IPS-20b (cell line): Measurements from ENCODE around the gene TTC28.

Experiments
- H3K27ac ChIP-seq: one replicate; pipeline ENCODE4 v1.5.1; 2013; ENCODE audit warnings: low read length
- H3K27me3 ChIP-seq: 2 replicates; pipeline ENCODE4 v1.6.1; 2013; ENCODE audit warnings: mild to moderate bottlenecking, low read length, inconsistent platforms; ENCODE audit not compliant: insufficient read depth
- H3K36me3 ChIP-seq: 2 replicates; pipeline ENCODE4 v1.6.1; 2013; ENCODE audit warnings: low read depth, mild to moderate bottlenecking, inconsistent platforms, low read length, moderate library complexity; ENCODE audit not compliant: insufficient read depth
- H3K4me1 ChIP-seq: 2 replicates; pipeline ENCODE4 v1.6.1; 2013; ENCODE audit warnings: mild to moderate bottlenecking, control low read depth, inconsistent platforms, low read length, moderate library complexity; ENCODE audit not compliant: insufficient read depth
- H3K4me3 ChIP-seq: 2 replicates; pipeline ENCODE4 v1.5.1; 2013; ENCODE audit warnings: mild to moderate bottlenecking, low read length, inconsistent platforms
- H3K9ac ChIP-seq: 2 replicates; pipeline ENCODE4 v1.6.1; 2013; ENCODE audit warnings: low read depth, mild to moderate bottlenecking, inconsistent platforms, low read length, moderate library complexity
- H3K9me3 ChIP-seq: 2 replicates; pipeline ENCODE4 v1.6.1; 2013; ENCODE audit warnings: mild to moderate bottlenecking, low read depth, low read length, inconsistent platforms; ENCODE audit not compliant: insufficient read depth

The TTC28 gene

GRCh38 chr22:28125799-28126198 is 553.8 kb downstream of the TTC28 start:
- no peaks in the 10 kb centered on the region for H3K27me3 ChIP-seq
- H3K36me3 ChIP-seq: no peaks in the 10 kb centered on the region
- no peak overlapping the region for H3K9ac ChIP-seq
- H3K4me3 ChIP-seq: no peak overlapping the region
- no peak overlapping the region for H3K27ac ChIP-seq
- no peaks in the 10 kb centered on the region for H3K9me3 ChIP-seq
- H3K4me1 ChIP-seq: peaks cover 20% of the 10 kb centered on the region

GRCh38 chr22:28123989-28124766 is 555.5 kb downstream of the TTC28 start:
- Histone ChIP-seq H3K9me3 (no peaks in the 10 kb centered on the region), H3K4me1 (peaks cover 6% of the 10 kb centered on the region), H3K4me3 (no peak overlapping the region), H3K27ac (no peak overlapping the region), H3K27me3 (no peaks in the 10 kb centered on the region), H3K9ac (no peak overlapping the region), H3K36me3 (no peaks in the 10 kb centered on the region)

- no peaks in the 10 kb centered on the region for H3K9me3 ChIP-seq
- no peak overlapping the region for H3K27ac ChIP-seq
- no peak overlapping the region for H3K4me3 ChIP-seq
- H3K4me1 ChIP-seq: no peaks in the 10 kb centered on the region; the same call in 1 of the 2 replicates
- no peaks in the 10 kb centered on the region for H3K36me3 ChIP-seq
- H3K27me3 ChIP-seq: no peaks in the 10 kb centered on the region
- no peak overlapping the region for H3K9ac ChIP-seq
Observed at GRCh38 chr22:28120691-28121592, 558.7 kb downstream of the TTC28 start.

DNA sequence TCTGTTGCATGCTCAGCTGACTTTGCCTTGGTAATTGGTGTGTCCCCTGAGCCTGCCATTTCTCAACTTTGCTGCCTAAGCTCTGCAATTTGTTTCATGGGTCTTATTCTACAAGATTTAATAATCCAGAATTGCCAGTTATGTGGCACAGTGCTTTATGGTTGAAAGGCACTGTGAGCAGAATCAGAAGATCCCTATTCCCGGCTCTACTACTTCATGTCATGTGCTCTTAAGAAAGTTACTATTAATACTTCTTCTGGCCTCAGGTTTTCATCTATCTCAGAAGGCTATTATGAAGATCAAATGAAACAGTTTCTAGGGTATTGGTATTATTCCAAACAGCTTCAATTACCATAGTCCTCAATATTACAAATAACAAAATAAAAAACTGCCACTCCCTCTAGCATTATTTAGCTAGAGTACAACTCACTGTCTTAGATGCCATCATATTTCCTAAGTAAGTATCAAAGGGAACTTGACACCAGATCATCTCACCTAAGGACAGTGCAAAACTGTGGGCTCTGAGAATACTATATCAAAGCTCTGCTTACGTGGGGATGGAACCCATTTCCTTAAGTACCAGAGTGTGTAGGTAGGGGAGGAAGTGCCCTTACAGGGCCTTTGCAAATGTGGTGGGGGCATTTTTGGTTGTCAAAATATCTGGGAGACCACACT is 560.5 kb downstream of the TTC28 start:
- Histone ChIP-seq H3K27ac (no peak overlapping the region), H3K9ac (no peak overlapping the region), H3K36me3 (no peaks in the 10 kb centered on the region), H3K9me3 (no peaks in the 10 kb centered on the region), H3K27me3 (no peaks in the 10 kb centered on the region), H3K4me3 (no peak overlapping the region), H3K4me1 (no peaks in the 10 kb centered on the region; the same call in 1 of the 2 replicates)

- Histone ChIP-seq H3K9ac (no peak overlapping the region), H3K36me3 (no peaks in the 10 kb centered on the region), H3K4me3 (no peak overlapping the region), H3K4me1 (peaks cover 17% of the 10 kb centered on the region; the same call in 1 of the 2 replicates), H3K9me3 (no peaks in the 10 kb centered on the region), H3K27me3 (no peaks in the 10 kb centered on the region), H3K27ac (no peak overlapping the region)
Observed at GRCh38 chr22:28116219-28116673, 563.4 kb downstream of the TTC28 start.

DNA sequence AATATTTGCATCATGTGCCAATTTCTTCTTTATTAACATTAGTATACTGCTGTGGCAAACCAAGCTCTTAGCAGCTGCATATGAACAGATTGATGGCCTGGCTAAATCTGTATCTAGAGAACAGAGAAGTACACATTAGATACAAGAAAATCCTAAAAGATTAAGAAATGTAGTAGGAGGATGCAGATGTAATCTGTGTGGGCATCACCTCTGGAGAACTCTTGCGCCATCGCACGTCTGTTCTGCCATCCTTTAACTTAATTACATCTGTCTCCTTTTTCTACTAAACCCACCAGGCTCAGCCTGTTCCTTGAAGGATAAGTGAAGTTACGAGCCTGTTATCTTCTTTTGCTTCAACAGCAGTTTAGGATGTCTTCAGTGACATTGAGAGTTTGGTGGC is 564.2 kb downstream of the TTC28 start:
- no peaks in the 10 kb centered on the region for H3K9me3 ChIP-seq
- peaks cover 17% of the 10 kb centered on the region; the same call in 1 of the 2 replicates for H3K4me1 ChIP-seq
- H3K4me3 ChIP-seq: no peak overlapping the region
- no peak overlapping the region for H3K9ac ChIP-seq
- no peaks in the 10 kb centered on the region for H3K27me3 ChIP-seq
- no peaks in the 10 kb centered on the region for H3K36me3 ChIP-seq
- H3K27ac ChIP-seq: no peak overlapping the region

- Histone ChIP-seq H3K27me3 (no peaks in the 10 kb centered on the region), H3K4me1 (peaks cover 21% of the 10 kb centered on the region; the same call in 1 of the 2 replicates), H3K9ac (no peak overlapping the region), H3K9me3 (no peaks in the 10 kb centered on the region), H3K36me3 (peaks cover 3% of the 10 kb centered on the region; the same call in 1 of the 2 replicates), H3K4me3 (no peak overlapping the region), H3K27ac (no peak overlapping the region)
Observed at GRCh38 chr22:28112548-28113043, 567.0 kb downstream of the TTC28 start.

GRCh38 chr22:28112190-28112544 is 567.5 kb downstream of the TTC28 start:
- H3K9ac ChIP-seq: no peak overlapping the region
- H3K9me3 ChIP-seq: no peaks in the 10 kb centered on the region
- no peaks in the 10 kb centered on the region for H3K27me3 ChIP-seq
- H3K4me1 ChIP-seq: peaks cover 21% of the 10 kb centered on the region; the same call in 1 of the 2 replicates
- H3K36me3 ChIP-seq: peaks cover 3% of the 10 kb centered on the region; the same call in 1 of the 2 replicates
- no peak overlapping the region for H3K4me3 ChIP-seq
- H3K27ac ChIP-seq: no peak overlapping the region

DNA sequence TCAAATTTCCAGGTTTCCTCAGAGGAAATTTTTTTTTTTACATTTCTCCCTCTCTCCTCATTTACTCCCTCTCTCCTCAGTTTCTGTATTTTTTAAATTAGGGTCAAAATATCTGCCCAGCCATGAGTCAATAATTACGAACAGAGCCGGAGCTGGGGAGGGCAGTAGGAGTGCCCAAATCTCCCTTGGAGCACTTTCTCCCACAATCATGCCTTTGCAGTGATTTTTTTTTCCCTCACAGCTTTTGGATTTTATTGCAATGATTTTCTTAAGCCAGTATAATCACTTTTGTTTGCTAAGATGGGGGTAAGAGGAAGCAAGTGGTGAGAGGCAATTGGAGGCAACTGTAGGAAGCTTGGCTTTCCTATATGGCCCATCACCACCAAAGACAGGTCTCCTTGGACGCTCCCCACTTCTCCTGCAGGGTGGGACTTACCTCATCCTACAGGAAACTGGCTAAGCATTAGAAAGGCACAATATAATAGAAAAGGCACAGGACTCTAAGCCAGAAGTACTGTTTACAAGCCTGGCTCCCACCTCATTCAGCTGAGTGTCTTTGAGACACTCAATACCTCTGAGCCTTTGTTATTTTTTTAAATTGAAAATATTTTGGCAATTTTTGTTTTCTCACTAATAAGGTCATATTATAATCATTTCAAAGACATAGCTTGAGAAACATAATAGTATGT is 568.0 kb downstream of the TTC28 start:
- no peaks in the 10 kb centered on the region for H3K27me3 ChIP-seq
- peaks cover 3% of the 10 kb centered on the region; the same call in 1 of the 2 replicates for H3K36me3 ChIP-seq
- H3K9me3 ChIP-seq: no peaks in the 10 kb centered on the region
- H3K9ac ChIP-seq: no peak overlapping the region
- H3K27ac ChIP-seq: no peak overlapping the region
- H3K4me1 ChIP-seq: peaks cover 21% of the 10 kb centered on the region; the same call in 1 of the 2 replicates
- H3K4me3 ChIP-seq: no peak overlapping the region

GRCh38 chr22:28108851-28109250 is 570.8 kb downstream of the TTC28 start:
- Histone ChIP-seq H3K27me3 (no peaks in the 10 kb centered on the region), H3K9me3 (no peaks in the 10 kb centered on the region), H3K27ac (no peak overlapping the region), H3K36me3 (peaks cover 8% of the 10 kb centered on the region; the same call in 1 of the 2 replicates), H3K4me3 (no peak overlapping the region), H3K9ac (no peak overlapping the region), H3K4me1 (peaks cover 21% of the 10 kb centered on the region; the same call in 1 of the 2 replicates)

DNA sequence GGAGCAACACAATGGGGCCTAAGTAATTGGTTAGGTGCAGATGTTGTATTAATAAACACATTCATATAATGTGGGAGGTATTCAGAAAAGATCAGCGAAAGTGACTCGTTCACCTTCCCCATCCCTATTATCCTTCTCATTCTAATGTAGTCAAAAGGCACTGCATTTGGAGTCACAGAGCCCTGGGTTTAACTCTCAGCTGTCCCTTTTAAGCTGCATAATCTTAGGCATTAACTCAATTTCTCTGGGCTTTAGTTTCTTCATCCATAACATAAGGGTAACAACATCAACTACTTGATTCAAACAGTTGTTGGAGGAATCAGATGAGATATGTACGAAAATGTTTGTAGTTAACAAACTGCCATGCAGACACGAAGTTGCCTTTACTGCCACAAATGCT is 573.0 kb downstream of the TTC28 start:
- Histone ChIP-seq H3K36me3 (peaks cover 8% of the 10 kb centered on the region; the same call in 1 of the 2 replicates), H3K4me1 (peaks cover 7% of the 10 kb centered on the region; the same call in 1 of the 2 replicates), H3K27ac (no peak overlapping the region), H3K9ac (no peak overlapping the region), H3K4me3 (no peak overlapping the region), H3K27me3 (no peaks in the 10 kb centered on the region), H3K9me3 (no peaks in the 10 kb centered on the region)
